Stimulated activated CD8-positive, alpha-beta memory T cell treated with anti-CD3 and anti-CD28 coated beads, Interleukin-4, amount 100 ng/mL, for 4 hours (primary cell): ENCODE measurements around the gene S100PBP.

Source experiments
- DNase-seq, 2 donors: peaks; one replicate each; pipeline ENCODE4 v3.0.0-alpha.2; 2020; ENCODE audit warnings: low read depth in 2 of 2, low spot score in 1 of 2

S100PBP gene

DNA sequence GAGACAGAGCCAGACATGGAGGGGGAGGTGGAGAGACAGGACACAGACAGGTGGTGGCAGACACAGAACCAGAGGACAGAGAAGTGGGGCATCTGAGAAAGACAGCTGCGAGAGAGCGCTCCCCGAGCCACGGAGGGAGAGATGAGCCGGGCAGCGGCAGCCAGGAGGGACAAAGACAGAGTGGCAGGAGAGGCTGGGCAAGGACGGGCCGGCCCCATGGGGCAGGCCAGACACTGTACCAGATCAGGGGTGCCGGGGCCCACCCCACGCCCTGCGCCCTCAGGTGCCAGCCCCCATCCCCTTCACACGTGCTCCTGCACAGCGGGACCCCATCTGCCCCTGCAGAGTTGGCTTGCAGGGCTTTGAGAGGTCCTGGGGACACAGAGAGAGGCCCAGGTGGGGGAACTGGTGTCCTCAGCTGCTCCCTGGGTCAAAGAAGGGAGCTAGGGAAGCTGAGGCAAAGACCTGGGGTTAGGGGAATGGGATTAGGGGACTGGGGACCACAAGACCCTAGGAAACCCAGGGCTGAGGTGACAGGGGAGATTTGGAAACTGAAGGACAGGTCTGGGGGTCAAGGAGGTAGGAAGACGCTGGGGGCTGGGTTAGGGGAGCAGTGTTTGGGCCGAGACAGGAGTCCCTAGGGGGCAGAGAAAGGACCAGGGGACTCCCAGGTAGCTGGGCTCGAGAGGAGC is 52.6 kb downstream of the S100PBP start:
- DNase-seq, result no peak

DNA sequence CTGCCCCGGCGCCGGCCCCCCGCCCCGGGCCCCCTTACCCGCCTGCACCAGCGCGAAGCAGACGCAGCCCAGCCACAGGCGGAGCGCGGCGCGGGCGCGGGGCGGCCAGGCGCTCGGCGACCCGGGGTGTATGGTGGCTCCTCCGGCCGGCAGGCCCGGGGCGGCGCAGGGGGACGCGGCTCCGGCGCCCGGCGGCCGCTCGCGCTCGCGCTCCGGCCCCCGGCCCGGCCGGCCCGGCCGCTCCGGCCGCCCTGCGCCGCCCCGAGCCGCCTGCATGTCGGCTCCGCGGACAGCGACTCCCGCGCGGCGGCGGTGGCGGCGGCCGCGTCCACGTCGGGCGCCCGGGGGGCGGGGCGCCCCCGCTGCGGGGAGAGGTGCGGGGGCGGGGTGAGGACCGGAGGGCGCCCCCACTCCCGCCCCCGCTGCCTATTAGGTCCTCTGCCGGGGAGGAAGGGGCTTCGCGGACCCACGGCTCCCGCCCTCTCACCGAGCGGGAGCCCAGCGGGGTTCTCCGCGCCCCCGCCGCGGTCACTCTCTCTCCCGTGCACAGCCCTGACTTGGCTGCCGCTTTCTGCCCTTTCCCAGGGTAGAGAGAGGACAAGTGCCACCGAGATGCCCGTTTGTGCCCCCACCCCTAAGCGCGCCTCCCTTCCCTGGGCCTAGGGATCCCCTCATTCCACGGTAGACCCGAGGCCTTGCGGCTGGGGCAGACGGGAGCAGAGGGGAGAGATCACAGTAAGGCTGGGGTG is 53.3 kb downstream of the S100PBP start, which contains the start of gene FNDC5:
FNDC5 (minus strand) TSS at position 298 of the 749 bp plus-strand sequence.
- DNase-seq, result no peak

DNA sequence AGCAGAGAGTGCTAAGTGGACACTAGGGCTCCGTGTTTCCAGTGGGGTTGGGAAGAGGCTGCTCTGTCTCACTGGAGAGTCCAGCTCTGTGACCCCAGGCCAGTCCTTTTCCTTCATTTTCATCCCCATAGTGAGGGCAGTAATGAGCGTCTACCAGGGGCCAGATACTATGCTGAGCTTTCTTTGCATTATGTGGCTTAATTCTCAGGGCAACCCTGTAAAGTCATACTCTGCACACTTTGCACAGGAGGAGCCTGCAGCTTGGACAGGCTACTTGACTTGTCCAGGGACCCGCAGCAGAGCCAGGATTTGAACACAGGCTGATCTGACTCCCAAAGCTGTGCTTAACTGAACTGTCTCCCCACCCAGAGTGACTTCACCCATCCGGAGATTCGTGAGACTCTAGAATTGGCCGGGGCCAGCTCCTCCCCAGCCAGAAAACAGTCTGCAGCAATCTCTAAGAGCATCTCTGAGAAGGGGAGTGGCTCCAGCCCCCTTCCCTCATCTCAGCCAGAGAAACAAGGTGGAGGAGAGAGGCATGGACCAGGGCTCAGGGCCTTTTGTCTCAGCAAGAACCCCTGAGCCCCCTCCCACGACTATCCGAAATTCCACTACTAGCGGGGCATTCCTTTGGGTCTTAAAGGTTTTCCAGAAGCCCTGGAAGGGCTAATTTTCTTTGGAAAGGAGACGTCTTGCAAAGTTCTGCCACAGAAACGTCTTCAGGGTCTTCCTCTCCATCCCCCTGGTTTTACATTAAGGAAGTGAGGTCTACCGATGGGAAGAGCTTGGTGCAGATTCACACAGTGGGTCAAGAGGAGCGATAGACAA is 54.1 kb downstream of the S100PBP start:
- DNase-seq, result no peak

DNA sequence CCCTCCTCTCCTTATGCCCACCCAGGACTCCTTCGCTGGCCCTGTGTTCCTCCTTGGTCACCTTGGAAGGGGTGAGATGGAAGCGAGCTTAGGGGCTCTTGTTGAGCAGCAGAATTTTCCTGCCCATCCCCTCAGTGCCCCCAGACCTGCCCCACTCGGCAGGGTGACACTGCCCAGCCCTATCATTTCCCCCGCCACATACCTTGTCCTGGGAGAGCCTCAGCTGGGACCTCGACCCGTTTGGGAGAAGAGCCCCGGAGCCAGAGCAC is 54.7 kb downstream of the S100PBP start:
- no peak for DNase-seq

DNA sequence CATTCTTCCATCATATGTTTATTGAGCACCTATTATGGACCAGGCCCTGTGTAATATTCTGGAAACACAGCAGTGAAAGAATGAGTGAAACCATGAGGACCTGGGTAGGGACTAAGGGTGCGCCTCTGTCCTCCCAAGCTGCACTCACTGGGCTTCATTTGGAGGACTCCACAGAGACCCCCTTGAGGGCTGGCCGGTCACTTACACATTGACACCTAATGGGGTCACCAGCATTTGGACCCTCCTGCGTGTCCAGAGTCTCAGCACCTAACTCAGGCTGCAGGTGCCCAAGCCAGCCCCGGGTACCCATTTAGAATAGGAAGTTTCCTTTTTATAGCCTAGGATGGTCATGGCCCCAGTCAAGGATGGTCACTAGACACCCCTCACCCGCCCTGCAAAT is 56.0 kb downstream of the S100PBP start:
- DNase-seq, result no peak

DNA sequence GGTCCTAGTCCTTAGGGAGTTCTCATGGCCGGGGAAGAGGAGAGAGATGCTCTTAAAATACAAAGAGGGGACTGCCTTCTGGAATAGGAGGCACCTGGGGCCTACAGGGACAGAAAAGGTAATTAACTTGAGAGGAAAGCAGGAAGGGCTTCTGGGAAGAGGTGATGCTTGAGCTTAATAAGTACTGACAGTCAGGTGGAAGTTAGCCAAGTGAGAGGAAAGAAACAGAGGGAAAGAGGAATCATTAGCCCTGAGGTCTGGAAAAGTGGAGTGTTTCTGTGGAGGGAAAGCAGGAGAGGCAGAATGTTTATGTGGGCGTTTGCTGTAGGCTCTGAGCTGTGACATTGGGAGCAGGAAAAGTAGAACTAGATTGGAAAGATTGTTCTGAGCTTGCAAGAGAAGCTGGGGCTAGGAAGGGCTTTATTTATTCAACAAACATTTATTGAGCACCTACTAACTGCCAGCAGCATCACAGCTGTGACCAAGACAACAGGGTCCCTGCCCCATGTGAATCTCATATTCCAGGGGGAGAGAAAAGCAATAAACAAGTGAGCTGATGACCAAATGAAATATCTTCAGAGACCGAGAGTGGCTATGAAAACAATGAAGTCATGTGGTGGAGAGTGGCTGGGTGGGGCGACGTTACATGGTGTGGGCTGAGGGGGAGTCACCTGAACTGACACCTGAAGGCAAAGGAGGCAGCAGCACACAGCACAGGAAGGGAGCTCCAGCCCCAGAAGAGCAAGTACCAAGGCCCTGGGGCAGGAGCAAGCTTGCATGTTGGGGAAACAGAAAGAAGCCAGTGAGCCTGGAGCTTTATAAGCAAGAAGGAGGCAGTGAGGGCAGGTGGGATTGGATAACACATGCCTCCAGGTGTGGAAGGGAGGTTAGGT is 57.7 kb downstream of the S100PBP start:
- DNase-seq, result no peak

DNA sequence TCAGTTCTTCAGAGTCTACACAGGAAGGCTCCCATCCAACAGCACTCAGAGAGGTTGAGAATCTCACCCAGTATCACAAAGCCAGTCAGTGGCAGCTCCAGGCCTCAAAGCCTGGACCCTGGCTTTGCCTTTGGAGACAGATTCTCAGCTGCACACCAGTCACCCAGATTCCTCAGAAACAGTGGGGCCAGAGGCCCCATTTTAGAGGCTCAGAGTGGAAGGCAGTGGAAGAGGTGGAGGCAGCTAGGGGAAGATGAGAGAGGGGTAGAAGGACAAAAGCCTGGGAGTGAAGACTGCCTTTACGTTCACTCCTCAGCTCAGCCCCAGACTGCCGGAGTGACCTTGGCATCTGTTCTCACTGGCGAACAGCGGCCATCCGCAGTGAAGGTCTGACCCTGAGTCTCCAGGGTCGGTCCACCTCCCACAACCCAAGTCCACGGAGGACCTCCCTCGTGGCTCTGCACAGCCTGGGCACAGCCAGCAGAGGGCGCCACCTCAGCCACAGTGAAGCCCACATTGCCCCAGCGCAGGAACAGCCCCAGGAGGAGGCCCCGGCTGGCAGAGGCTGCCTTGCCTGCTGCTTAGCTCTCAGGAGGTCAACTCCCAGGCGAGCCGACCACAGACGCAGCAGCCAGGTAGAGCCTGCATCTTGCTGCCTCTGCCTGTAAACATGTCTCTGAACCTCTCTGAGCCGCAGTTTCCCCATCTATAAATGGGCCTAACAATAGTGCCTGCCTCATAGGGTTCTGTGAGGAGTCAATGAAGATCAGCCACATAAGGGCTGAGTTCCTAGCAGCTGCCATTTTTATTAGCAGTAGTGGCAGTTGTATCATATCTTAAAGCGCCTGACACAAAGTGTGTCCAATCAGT is 59.1 kb downstream of the S100PBP start:
- peak in 1 of 2 donors; percentile 32 for DNase-seq

DNA sequence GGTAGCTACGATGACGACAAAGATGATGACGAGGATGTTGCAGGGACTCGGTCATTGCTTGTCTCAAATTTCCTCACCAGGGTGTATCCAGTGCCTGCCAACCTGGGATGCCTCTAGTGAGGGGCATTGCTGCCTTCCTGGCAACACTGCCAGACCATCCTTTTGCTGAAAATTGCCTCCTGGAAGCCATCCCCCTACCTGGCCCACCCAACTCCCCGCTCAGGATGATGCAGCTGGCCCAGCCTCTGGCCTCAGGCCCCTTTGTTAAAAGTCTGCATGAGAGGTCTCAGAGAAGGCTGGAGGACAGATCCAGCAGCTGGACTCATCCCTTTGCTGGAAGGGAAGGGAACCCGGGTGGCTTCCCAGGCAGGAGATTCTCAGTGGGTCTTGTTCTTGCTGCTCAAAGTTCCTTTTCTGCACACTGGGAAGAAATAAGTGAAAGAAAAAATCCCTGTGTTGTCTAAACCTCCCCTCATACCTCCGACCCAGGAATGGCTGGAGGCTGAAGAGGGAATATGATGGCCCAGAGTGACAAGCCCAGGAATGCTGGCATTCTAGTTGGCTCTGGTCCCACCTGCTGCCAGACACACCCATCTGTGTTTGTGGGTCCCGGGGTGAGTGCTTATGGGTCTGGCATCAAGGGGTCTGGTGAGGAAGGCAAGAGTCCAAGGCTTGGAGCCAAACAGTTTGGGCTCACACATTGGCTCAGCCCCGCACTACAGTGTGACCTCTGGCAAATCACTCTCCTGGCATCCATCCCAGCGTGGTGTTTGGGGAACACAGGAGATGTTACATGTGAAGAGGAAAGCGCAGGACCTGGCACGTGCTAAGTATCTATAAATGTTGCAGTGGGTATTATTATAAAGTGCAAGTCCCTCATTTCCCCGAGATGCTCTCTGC is 60.0 kb downstream of the S100PBP start:
- no peak for DNase-seq

DNA sequence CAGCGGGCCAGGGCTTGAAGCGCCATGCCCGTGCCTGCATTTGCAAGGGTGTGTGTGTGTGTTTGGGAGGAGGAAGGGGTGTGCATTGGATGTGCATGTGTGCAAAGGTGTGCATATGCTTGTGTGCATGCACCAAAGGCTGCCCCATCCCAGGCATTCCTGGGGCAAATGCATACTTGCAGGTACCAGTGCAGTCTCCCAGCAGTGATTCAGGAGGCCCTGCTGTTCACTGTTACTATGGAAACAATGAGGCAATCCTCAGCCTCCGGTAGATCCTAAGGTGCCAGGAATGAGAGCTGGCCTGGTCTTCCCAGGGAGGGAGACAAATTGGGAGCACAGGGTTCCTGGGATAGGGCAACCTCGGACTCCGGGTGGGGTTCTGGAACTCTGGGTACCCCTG is 60.7 kb downstream of the S100PBP start:
- DNase-seq, result no peak

DNA sequence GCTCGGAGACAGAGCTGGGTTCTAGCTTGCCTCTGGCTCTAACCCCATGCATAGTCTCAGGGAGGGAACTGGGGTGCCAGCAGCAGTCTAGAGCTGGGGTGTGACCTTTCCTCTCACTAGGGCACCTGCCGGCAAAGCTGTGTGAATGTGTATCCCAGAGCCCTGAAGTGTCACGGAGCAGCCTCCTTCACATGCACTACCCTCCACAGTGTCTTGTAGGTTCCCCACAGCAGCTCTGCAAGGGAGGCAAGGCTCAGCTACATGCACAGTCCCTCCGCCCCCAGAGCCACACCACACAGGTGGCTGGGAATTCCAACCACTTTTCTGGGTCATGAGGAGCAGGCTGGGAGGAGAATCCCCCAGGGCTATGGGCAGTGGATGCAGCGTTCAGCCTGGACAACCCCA is 61.2 kb downstream of the S100PBP start:
- DNase-seq, result no peak

DNA sequence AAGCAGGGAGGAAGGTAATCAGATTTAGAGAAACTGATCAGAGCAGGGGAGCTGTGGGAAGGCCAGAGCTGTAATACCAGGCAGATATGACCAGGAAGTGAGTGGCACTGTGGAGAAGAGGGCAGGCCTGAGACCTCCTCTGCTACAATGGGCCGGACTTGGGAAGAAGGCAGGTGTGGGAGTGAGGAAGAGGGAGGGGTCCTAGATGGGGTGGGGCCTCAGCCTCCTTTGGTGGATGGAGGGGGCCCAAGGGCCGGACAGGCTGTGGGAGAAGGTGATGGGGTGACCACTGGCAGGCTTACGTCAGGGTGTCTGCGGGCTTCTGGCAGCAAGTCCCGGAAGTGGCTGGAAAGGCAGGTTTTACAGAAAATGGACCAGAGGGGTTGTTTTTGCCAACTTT is 63.8 kb downstream of the S100PBP start:
- DNase-seq, result no peak

DNA sequence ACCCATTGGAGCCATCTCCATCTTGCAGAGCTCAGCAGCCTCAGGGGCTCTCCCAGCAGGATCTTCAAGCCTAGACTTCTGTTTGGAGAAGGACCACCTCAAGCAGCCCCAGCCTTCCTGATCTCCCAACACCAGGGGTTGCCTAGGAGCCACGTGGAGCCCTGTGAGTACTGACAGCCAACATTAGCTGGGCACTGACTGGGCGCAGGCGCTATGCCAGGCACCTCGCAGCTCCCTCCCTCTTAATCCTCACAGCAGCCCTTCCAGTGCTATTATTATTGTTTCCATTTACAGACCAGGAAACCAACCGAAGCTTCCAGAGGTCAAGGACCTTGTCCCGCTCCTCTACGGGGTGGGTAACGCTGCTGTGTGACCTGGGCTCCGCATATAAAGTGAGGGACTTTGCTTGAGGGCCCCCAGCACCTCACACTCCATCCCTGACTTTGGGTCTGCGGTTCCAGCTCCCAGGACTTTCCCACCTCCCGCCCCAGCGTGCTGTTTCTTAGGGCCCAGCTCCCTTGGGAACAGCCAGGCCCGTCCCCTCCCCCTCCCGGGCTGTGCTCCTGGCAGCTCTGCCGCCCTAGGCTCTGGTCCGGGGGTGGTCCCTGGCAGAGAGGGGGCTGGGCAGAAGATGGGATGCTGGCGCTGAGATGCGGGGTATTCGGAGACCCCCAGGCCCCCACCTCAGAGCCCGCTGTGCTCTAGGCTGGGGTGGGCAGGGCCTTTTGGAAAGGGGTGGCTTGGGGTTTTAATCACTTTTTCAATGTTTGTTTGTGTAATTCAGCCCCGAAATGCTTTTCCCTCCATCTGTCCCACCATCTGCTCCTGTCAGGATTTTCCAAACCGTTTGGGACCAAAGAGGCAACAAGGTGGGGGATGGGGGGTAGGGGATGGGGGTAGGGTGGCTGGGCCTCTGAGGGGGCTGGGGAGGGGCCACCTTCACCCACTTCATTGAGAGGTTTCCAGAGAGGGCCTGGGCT is 64.7 kb downstream of the S100PBP start:
- DNase-seq, result no peak

DNA sequence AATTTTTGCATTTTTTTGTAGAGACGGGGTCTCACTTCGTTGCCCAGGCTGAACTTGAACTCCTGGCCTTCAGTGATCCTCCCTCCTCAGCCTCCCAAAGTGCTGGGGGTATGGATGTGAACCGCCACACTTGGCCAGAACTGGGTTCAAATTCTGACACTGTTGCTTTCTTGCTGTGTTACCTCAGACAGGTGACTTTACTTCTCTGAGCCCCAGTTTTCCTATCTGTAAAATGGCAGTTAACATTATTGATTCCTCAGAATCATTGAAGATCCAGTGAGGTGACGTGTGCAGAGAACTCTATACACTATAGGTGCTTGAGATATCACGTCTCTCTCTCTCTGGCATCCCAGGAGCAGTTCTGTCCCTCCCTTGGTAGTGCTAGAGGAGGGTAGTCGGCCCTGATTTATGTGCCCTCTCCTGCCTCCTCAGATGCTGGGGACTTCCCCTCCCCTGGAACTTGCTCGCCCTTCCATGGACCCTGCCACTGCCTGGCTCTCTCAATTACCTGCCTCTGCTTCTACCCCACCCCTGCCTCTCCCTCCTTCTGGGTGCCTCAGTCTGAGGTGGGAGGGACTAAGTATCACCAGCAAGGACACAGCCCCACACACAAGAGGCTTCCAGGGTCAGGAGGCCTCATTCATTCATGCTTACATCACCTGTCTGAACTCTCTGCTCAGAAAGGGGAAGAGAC is 66.0 kb downstream of the S100PBP start:
- no peak for DNase-seq

DNA sequence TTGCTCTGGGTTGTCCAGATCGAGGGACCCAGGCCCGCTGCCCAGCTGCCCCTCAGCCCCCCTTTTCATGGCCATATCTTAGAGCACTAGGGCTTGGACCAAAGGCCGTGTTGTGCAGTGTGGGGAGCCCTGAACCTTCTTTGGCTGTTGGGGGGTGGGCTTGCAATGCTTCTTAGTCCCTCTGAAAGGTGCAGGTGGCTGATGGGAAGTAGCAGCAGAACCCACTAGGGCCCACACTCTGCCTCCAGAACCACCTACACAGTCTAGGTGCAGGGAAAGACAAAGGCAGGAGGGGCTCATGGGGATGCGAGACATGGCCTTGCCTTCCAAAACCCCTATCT is 66.5 kb downstream of the S100PBP start:
- DNase-seq, result no peak

DNA sequence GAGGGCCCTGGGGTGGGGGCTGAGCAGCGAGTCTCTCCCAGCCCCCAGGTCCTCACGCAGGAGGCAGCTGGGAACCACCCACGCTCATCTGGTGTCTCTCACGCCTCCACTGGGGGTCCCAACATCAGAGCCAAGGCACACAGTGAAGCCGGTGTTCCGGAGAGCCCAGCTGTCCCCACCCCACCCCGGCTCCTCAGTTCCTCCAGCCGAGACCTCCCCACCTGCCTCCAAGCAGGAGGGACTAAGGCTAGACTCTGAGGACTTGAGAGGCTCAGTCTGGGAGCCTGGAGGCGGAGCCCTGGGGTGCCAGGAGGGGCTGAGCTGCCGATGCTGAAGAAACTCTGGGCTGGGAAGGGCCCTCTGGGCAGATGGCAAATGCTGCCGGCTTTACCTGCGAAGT is 67.3 kb downstream of the S100PBP start:
- no peak for DNase-seq

DNA sequence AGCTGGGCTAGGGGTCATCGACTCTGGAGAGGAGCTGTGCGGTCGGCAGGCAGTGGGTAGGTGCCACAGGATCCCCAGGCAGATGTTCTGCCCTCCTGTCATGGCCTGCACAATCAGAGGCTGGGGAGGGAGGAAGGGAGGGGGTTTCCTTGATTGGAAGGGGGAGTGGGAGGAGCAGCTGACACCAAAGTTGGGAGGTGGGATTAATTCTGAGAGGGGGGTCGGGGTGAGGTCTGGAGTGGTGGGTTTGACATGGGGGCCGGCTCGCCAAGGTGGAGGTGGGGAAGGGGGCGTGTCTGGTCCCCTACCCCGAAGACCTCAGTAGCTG is 68.2 kb downstream of the S100PBP start:
- DNase-seq, result no peak

DNA sequence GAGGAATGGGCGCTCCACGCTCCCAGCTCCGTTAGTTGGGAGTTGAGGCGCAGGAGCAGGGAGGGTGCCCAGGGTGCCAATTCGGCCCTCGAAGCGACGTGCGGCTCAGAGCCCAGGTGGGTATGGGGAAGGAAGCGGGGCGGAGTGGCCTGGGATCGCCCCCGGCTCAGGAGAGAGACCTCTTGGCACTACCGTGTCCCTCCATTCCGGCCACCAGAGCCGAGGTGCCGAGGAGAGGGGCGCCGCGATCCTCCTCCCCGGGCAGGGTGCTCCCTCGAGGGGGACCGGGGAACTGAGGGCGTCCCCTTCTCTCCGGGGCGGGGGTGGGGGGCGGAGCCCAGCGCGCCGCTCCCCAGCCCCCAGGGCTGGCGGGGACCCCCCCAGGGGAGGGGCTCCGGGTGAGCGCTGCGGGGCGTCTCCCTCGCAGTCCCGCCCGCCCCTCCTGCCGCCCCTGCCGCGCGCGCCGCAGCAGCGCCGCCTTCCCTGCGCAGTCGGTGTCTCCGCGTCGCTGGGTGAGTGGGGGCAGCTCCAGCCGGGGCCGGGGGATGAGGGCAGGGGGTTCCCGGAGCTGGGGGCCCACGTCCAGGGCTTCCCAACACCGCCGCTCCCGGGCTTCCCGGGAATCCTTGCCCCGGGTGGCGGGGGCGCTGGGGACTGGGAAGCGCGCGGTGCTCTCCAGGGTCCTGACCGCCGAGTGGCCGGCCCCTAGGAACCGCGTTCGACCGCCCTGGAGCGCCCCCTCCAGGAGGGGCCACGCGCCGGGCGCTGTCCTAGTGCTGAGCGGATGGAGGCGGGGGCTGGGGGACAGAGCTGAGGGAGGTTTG is 68.8 kb downstream of the S100PBP start, which contains the start of gene HPCA:
HPCA (plus strand) TSS at position 488 of the 824 bp plus-strand sequence. CDS start 2,408 bp downstream, outside the sequence.
- DNase-seq, result no peak
